Stimulated activated CD8-positive, alpha-beta memory T cell treated with anti-CD3 and anti-CD28 coated beads, Interleukin-7, amount 100 ng/mL, for 24 hours (primary cell): ENCODE results near the gene ADSS1.

ENCODE experiments used
- DNase-seq: peaks from one replicate; pipeline ENCODE4 v3.0.0-alpha.2; 2020; ENCODE audit warnings: low read depth

The ADSS1 gene

DNA sequence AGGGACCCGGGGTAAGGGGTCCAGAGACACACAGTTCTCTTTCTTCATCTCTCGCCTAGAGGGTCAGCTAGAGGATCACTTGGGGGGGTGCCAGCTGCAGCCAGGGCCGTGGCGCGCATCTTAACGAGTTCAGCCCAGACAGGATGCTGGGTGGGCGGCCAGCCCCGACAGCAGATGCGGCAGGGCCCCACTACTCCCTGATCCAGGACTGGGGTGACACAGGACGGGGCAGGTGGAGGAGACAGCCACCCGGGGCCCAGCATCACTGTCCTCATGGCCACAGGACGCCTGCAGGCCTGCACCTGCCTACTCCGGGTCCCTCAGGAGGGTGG lies 58.7 kb downstream of the ADSS1 start:
- DNase-seq = no peak

- DNase-seq = no peak
Measured at GRCh38 chr14:104783484-104784217, 59.6 kb downstream of the ADSS1 start.

GRCh38 chr14:104784218-104784568 lies 60.2 kb downstream of the ADSS1 start:
- no peak for DNase-seq

DNA sequence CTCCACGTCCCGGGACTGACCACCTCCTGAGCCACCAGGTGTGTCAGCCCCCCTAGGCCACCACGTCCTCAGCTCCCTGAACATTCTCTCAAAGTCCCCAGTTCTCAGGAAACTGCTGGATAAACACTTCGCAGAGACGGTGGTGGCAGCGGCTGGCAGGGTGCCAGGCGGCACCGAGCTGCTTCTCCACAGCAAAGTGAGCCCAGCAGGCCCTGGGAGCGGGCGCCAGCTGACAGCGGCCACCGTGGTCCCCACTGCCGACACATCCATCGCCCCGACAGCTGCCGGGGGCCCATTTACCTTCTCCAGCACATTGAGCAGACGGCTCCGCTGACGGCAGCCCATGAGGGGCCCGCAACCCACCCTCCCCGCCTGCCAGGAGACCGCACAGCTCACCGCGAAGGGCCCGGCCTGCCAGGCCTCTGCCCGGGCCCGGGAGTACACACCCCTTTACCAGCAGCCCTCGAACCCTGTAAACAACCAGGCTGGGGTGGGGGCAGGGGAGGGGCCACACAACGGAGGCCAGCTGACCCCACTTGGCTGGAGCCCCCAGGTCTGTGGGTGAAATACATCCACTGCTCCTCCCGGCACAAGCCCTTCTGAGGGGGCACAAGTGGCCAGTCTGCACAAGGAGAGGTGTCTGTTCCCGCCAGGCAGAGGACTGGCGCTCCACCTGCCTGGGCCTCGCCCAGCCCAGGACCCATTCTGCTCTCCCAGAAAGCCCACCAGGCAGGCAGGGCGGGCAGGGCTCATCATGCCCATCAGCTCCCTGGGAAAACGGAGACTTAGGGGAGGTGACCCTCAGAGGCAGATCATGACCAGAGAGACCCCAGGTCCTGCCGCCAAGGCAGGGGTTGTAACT lies 61.0 kb downstream of the ADSS1 start:
- DNase-seq = no peak

DNA sequence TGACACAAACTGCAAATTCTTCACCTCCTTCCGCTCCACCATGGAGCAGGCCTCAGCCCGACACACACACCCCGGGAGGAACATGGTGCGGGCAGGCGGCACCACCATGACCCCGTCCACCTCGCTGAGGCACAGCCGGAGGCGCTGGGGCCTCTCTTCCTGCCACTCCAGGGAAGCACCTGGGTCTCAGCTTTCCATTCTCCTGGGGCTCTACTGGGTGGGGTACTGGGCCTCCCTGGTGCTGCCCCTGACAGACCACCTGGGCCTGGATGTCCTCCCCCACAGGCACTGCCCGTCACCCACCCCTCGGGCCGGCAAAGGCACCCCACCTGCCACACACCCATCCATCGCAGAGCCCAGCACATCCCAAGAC lies 61.7 kb downstream of the ADSS1 start:
- DNase-seq = no peak

DNA sequence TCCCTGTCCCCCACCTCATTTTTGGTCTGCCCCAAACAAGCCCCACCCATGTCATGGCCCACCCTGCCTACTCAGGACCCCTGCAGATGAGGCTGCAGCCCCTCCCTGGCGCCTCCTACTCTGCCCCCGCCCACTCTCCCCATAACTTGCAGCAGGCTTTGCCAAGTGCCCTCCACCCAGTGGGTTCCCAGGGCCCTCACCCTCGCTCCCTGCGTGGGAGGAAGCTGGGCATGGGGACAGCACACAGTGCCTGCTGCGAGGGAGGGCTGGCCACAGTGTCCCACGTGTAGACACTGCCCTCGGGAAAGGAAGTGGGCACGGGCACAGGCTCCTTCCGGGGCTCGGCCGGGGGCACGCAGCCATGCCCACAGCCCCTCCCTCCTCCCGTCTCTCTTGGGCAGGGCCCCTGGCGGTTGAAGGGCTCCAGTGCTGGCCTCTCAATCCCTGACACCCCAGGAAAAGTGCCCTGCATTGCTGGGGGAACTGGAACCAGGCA lies 62.1 kb downstream of the ADSS1 start:
- DNase-seq = no peak

DNA sequence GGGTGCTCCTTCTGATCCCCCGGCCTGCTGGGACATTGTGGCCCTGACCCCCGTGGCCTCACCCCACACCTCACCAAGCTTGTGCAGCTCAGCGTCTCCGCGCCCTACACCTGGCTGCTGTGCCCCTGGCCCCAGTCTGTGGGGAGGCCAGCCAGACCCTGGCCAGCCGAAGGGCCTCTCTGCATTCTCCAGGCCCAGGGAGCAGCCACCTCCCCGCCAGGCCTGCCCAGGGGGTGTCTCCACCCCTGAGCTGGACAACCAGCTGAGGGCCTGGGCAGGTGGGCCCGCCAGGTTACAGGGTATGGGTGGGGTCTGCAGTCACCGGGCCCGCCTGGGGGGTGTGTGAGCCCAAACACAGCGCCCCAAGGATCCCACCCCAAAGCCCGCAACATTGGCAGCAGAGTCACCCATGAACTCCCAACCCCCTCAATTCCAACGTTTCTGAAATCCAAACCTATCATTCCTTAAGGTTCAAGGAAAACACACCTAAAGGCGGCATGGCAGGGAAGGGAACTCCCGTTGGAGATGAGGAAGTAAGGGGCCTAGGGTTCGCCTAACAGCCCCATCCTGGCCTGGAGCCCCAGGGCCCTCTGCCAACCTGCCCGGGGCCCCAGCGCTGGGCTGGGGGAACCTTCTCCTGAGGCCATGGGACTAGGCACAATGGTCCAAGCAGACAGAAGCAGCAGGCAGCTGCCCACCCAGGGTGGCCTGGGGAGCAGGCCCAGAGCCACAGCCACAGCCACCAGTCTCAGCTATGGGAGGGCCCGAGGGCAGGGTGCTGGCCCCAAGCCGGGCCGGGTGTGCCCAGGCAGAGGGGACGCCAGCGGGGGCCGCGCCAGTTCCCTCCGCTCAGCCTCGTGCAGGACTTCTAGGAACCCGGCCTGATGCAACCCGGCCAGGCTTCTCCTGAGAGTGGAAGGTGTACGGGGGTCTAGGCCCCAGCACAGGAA lies 63.0 kb downstream of the ADSS1 start:
- no peak for DNase-seq

- no peak for DNase-seq
Measured at GRCh38 chr14:104787736-104788135, 63.7 kb downstream of the ADSS1 start.

DNA sequence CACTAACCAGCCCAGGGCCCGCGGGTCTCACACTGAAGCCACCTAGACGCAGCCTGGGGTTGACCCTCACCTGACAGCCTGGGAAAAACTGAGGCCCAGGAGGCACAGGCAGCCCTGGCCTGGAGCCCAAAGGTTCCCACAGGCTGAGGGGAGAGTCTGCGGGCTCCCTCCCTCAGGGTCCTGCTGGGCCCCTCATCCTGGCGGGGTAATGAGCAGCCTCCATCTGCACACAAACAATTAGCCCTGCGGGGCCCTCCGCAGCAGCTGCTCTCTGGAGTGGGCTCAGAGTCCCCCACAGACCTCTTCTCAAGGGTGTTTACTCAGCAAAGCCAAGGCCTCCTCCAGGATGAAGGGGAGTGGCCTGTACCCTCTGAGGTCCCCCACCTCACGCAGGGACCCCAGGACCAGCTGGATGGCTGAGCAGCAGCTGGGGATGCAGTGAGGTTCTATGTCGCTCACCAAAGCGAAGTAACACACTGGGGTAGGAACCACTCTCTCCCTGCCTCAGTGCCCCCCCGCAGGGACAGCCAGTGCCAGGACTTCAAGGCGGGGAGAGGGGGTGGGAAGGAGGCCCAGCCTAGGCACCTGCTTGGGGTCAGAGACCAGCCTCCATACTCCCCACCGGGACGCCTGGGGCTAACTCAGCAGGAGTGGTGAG lies 64.3 kb downstream of the ADSS1 start:
- no peak for DNase-seq

- DNase-seq = no peak
Measured at GRCh38 chr14:104788873-104789663, 65.0 kb downstream of the ADSS1 start.

GRCh38 chr14:104789752-104790743 lies 66.0 kb downstream of the ADSS1 start:
- DNase-seq = no peak

DNA sequence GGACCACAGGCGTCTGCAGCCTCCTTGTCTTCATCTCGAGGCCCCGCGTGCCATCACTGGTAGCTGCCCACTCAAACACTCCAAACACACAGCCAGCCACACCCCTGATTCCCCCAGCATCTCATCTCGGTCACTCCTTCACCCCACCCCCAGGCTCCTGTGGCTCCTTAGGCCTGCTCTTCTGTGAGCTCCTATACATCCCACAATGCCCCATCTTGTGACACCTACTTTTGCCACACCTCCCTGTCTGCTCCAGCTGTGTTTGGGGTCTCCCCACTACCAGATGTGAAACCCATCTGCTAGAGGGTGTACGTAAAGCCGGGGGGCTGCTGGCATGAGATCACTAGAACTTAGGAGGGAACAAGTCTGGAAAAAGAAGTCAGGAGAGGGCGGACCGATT lies 67.4 kb downstream of the ADSS1 start:
- DNase-seq = no peak

GRCh38 chr14:104792101-104792884 lies 68.3 kb downstream of the ADSS1 start:
- DNase-seq = no peak

GRCh38 chr14:104792945-104793702 lies 69.1 kb downstream of the ADSS1 start:
- DNase-seq = no peak

DNA sequence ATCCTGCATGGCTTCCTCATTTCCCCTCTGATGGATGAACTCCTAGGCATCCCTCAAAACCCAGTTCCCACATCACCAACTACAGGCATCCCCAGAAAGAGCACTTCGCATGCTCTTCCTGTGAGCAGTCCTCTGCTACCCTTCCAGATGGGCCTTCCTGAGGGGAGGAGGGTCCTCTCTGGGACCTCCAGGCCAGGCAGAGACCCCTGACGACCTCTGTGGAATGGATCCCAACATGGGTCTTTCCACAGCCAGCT lies 69.6 kb downstream of the ADSS1 start:
- no peak for DNase-seq

- no peak for DNase-seq
Measured at GRCh38 chr14:104794099-104794498, 70.1 kb downstream of the ADSS1 start.

DNA sequence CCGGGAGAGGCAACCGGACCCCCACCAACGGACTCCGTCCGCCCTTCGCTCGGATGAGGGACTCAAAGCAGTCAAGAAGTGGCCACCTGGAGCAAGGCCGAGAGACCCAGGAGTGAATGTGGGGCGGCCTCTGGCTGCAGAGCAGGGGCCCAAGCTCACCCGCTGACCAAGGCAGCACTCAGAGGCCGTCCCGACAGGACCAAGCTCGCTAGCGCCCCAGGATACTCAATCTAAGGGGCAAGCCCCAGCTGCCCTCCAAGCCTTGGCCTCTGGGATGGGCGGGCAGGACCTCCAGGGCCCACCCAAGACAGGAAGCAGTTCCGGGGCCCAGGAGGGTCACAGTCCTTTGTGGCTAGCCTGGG lies 70.6 kb downstream of the ADSS1 start:
- no peak for DNase-seq

DNA sequence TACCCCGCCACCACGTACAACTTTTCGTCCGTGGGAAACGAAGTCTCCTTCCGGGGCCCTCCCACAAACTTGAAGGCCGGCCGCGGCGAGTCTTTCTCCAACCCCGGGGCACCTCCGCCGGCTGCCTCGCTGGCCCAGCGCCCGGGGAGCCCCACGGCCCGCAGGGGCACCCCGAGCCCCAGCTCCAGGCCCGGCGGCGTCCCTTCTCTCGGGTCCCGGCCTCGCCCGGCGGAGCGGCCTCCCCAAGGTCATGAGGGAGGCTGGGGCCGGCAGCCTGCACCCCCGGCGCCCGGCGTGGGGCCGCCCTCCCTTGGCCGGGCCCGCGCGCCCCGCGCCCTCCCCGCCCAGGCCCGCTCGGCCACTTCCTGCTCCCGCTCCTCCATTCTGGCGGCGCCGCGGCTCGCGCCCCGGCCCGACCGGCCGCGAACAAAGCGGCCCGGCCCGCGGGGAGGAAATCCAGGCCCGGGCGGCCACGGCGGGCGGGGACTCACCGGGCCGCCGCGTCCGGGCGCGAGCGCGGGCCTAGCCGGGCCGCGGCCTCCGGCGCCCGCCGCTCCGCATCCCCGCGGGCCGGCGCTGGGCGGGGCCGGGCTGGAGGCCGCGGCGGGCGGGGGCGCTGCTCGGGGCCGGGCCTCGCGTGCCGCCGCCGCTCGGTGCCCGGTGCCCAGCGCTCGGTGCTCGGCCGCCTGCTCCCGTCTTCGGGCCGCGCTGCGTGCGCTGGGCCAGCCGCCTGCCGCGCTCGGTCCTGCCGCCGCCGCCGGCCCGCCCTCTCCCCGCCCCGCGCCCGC lies 71.2 kb downstream of the ADSS1 start, which contains the start of gene AKT1:
AKT1 (minus strand) TSS at position 756 of the 788 bp plus-strand sequence. CDS start 3,105 bp downstream, outside the sequence.
- no peak for DNase-seq
